Left lung (tissue), 10 donors: ENCODE results near the gene ZNF516. TPM values are rescaled to one million over a fixed set of nuclear protein-coding genes. Genes with fewer than 3 reads are reported as not detected.
A peak's percentile ranks its signal among the peaks of the same experiment; 100 is the strongest.

Experiments used
- ATAC-seq: fragments of 200-7000 bp; cut with Tn5 transposase; one replicate; pipeline ENCODE4 v1.9.1; 2020; ENCODE audit warnings: moderate library complexity
- DNase-seq, 4 donors: peaks; one replicate each; pipeline ENCODE4 v3.0.0-alpha.2; 2013 to 2020
- H3K27ac ChIP-seq, 2 donors: fragments of 200-600 bp; sonication (generic) in 1 of 2; one replicate each; pipeline versions ENCODE4 v1.5.0 to v1.8.0; 2020 to 2021
- H3K27me3 ChIP-seq, 2 donors: fragments of 200-600 bp; sonication (generic) in 1 of 2; one replicate each; pipeline versions ENCODE4 v1.5.0 to v1.8.0; 2020 to 2021
- H3K36me3 ChIP-seq, 2 donors: fragments of 200-600 bp; sonication (generic) in 1 of 2; one replicate each; pipeline versions ENCODE4 v1.5.0 to v1.8.0; 2020 to 2021
- H3K4me1 ChIP-seq, 2 donors: fragments of 200-600 bp; one replicate each; pipeline ENCODE4 v1.8.0; 2021
- H3K4me3 ChIP-seq, 2 donors: fragments of 200-600 bp; sonication (generic) in 1 of 2; one replicate each; pipeline versions ENCODE4 v1.5.0 to v1.8.0; 2020 to 2021; ENCODE audit warnings: mild to moderate bottlenecking in 1 of 2
- H3K9me3 ChIP-seq, 2 donors: fragments of 200-600 bp; sonication (generic) in 1 of 2; one replicate each; pipeline versions ENCODE4 v1.5.0 to v1.8.0; 2020 to 2021
- intact Hi-C, 2 donors: fragments of 100-400 bp; cut with DNase I; formaldehyde crosslinking; loops; one replicate each; pipeline versions ENCODE4 v1.11.2 to v1.14.2; 2022
- polyA plus RNA-seq, 6 donors: library from polyadenylated mRNA; unstranded; fragments of 120-200 nt; gene quantifications; one replicate each; pipeline ENCODE4 v1.2.1, GENCODE V29; 2013; ENCODE audit not compliant: insufficient read length in 6 of 6
- total RNA-seq, 2 donors: library from RNA; stranded (reverse); fragmentation: NEBNext Ultra II Directional; extraction: Animal tissue kit (Norgen Biotek cat#: 25700); gene quantifications; one replicate each; pipeline ENCODE4 v1.2.1, GENCODE V29; 2021
- TF ChIP-seq, protein P1 (sequence below), 2 donors: fragments of 200-600 bp; sonication (generic) in 1 of 2; IDR thresholded peaks; one replicate each; pipeline versions ENCODE4 v1.5.0 to v1.8.0; 2021; ENCODE audit warnings: antibody characterized with exemption in 2 of 2
- donor health status: DM: no; HTN: yes; CAD: no.
- donor health status: DM: no; HTN: no; CAD: no.

Gene ZNF516
- total and polyA plus RNA-seq, 8 donors = 33.9 to 51.2 (median 46.8) TPM

DNA sequence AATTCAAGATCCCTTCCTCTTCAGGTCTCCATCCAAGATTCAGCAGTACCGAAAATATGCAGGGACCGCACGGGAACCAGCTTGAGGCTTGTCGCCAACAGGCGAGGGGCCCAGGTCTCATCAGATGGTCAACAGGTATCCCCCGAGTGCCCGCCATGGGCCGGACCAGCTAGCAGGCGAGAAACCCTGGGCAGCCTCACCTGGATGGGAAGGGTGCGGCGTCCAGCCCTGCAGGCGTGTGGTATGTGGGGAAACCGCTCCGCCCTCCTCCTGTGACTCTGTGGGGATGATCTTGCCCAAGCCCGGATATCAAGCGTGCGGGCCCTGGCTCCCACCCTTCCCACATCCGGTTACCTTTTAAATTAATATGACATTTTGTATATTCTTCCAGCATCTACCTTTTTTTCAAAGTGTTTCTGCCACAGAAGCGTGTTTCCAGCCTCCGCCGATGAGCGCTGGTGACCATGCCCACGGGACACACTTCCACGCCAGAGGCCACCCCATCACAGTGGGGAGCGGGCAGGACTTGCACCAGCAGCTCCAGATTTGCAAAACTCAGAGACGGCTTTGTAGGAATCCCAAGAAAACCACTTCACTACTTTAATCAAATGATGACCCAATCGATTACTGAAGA lies 33.2 kb downstream of the ZNF516 start:
- no peak for ATAC-seq
- H3K4me1 ChIP-seq = peaks cover 4 to 33% of the 10 kb centered on the region in 2 donors
- no peaks in the 10 kb centered on the region for H3K9me3 ChIP-seq
- no peak overlapping the region for H3K4me3 ChIP-seq
- no peak overlapping the region for H3K27ac ChIP-seq
- H3K27me3 ChIP-seq = no peaks in the 10 kb centered on the region
- TF ChIP-seq, protein P1, sequence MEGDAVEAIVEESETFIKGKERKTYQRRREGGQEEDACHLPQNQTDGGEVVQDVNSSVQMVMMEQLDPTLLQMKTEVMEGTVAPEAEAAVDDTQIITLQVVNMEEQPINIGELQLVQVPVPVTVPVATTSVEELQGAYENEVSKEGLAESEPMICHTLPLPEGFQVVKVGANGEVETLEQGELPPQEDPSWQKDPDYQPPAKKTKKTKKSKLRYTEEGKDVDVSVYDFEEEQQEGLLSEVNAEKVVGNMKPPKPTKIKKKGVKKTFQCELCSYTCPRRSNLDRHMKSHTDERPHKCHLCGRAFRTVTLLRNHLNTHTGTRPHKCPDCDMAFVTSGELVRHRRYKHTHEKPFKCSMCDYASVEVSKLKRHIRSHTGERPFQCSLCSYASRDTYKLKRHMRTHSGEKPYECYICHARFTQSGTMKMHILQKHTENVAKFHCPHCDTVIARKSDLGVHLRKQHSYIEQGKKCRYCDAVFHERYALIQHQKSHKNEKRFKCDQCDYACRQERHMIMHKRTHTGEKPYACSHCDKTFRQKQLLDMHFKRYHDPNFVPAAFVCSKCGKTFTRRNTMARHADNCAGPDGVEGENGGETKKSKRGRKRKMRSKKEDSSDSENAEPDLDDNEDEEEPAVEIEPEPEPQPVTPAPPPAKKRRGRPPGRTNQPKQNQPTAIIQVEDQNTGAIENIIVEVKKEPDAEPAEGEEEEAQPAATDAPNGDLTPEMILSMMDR (IDR thresholded peaks at IDR 0.05) = no peak
- DNase-seq = no peak
- peaks cover 0 to 18% of the 10 kb centered on the region in 2 donors for H3K36me3 ChIP-seq
- intact Hi-C loops = no loop called here

DNA sequence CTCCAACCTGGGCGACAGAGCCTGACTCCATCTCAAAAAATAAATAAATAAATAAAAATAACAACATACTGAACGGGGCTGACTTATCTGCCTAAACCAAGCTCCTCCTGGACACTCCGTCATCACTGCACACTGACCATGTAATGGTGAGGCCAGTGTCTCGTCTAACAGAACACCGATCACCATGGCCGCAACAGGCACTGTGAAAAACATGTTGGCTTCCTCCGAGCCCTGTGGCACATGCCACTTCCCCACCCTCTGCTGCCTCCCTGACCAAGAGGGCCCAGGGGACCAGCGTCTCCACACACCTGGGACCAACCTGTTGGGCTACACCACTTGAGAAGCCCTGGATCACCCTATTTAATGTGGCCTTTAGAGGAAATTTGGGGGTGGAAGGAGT lies 33.9 kb downstream of the ZNF516 start:
- H3K4me1 ChIP-seq = peaks cover 4 to 27% of the 10 kb centered on the region in 2 donors
- H3K27me3 ChIP-seq = no peaks in the 10 kb centered on the region
- no peak for DNase-seq
- no peak overlapping the region for H3K27ac ChIP-seq
- intact Hi-C loops = no loop called here
- ATAC-seq = no peak
- no peak overlapping the region for H3K4me3 ChIP-seq
- TF ChIP-seq, protein P1 (IDR thresholded peaks at IDR 0.05) = no peak
- H3K36me3 ChIP-seq = peaks cover 0 to 18% of the 10 kb centered on the region in 2 donors
- H3K9me3 ChIP-seq = no peaks in the 10 kb centered on the region

DNA sequence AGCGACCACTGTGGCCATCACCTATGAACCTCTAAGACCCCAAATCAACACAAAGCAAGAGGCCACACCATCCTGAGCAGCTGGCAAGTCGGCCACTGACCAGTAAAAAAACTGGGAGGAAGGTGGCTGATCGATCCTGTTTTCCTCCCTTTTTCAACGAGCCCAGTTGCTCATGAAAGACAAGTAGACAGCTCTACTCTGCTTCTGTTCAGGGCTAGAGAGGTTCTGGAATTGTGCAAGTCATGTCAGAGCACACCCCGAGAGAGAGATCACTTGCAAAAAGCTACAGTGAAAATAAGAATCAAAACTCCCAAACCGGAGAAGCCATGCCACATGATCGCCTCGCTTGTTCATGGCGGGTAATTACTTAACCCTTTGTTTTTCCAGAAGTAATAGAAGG lies 34.6 kb downstream of the ZNF516 start:
- Histone ChIP-seq H3K27ac (peak overlapping the region; percentile 41), H3K27me3 (no peaks in the 10 kb centered on the region), H3K36me3 (peaks cover 0 to 18% of the 10 kb centered on the region in 2 donors), H3K4me1 (peaks cover 4 to 26% of the 10 kb centered on the region in 2 donors), H3K9me3 (no peaks in the 10 kb centered on the region), H3K4me3 (no peak overlapping the region)
- ATAC-seq = peak; percentile 20
- TF ChIP-seq, protein P1 (IDR thresholded peaks at IDR 0.05) = no peak
- intact Hi-C loops = no loop called here
- no peak for DNase-seq

- no peak overlapping the region for H3K4me3 ChIP-seq
- TF ChIP-seq, protein P1 (IDR thresholded peaks at IDR 0.05) = no peak
- intact Hi-C loops = no loop called here
- H3K36me3 ChIP-seq = peaks cover 0 to 18% of the 10 kb centered on the region in 2 donors
- peak overlapping the region; percentile 41 for H3K27ac ChIP-seq
- ATAC-seq (peak; percentile 90), DNase-seq (peak in 1 of 4 donors; percentile 63)
- no peaks in the 10 kb centered on the region for H3K27me3 ChIP-seq
- no peaks in the 10 kb centered on the region for H3K9me3 ChIP-seq
- H3K4me1 ChIP-seq = peaks cover 4 to 27% of the 10 kb centered on the region in 2 donors
Observed at GRCh38 chr18:76459687-76460350, 35.2 kb downstream of the ZNF516 start.

GRCh38 chr18:76459312-76459686 lies 35.7 kb downstream of the ZNF516 start:
- H3K4me3 ChIP-seq = no peak overlapping the region
- no peaks in the 10 kb centered on the region for H3K9me3 ChIP-seq
- ATAC-seq (no peak), DNase-seq (no peak)
- H3K36me3 ChIP-seq = peaks cover 0 to 18% of the 10 kb centered on the region in 2 donors
- H3K4me1 ChIP-seq = peaks cover 4 to 32% of the 10 kb centered on the region in 2 donors
- H3K27me3 ChIP-seq = no peaks in the 10 kb centered on the region
- intact Hi-C loops = no loop called here
- TF ChIP-seq, protein P1 (IDR thresholded peaks at IDR 0.05) = no peak
- peak overlapping the region; percentile 37 to 41 for H3K27ac ChIP-seq
